GM19467 (cell line): Measurements from ENCODE around the gene RAB22A.

Source experiments
- ATAC-seq: cut with Tn5 transposase; IDR thresholded peaks from one replicate; pipeline ENCODE4 v1.9.1; 2021; ENCODE audit warnings: mild to moderate bottlenecking, moderate library complexity; ENCODE audit not compliant: unreplicated experiment

RAB22A gene

DNA sequence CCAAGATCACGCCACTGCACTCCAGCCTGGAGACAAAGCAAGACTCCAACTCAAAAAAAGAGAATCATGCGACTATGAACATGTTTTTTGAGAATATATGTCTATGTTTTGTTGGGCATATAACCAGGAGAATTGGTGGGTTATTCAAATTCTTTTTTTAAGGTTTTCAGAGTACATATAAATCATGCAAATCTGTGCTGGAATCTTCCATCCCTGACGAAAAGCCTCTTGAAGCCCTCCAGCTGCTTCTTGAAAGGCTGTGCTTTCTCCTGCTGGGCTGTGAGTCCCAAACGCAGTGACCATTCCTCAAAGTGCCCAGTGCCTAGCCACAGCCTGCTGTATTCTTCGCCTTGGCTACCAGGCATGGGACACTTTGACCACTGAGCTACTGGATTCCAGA is 9.2 kb upstream of the RAB22A start:
- no peak for ATAC-seq

- ATAC-seq, result no peak
Measured at GRCh38 chr20:58303547-58303946, 6.0 kb upstream of the RAB22A start.

DNA sequence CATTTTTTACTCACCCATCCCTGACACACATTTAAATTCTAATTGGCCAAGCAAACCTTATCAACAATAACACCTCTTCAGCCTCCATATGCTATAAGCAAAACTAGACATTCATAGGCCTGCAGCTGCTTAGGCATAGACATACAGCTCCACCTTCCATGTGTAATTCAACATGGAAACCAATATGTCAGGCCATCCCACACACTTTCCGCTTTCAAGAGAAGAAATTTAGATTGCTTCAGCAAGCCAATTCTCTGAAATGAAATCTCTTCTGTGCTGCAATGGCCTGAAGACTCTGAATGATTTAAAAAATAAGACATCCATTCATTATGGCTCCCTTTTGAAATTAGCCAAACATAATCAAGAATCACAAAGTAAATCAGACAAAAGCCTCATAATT is 4.5 kb upstream of the RAB22A start:
- no peak for ATAC-seq

DNA sequence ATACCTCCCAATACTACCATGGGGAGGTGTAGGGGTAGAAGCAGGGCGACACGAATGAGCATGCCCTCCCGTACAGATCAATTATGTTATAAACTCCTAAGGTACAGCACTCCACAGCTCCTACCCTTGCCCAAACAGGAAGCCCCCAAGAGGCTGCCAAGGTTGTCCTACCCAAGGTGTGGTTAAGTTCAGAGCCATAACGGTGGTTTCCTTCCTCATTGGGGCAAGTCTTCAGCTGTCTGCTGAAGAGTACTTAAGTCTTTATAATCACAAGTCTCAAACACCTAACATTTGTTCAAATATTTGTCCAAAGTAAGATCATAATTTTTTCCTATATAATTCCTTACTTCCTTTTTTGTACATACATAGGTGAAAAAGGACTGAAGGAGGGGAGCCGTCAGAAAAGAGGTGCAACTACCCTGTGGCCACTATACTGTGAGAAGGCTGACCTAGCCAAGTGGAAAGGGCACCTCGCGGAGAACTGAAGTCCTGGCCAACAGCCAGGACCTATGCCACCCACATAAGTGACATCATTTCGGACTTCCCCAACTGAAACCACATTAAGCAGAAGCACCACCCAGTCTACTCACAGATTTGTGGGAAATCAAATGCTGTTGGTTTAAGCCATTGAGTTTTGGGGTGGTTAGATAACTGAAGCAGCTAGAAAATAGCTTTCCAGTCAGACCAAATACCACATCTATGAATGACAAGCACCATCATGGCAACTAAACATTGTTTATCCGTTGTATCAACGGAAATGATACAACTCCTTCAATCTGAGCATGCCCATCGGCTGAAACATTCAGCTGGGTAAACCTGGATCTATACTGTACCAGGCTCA is 2.9 kb upstream of the RAB22A start:
- ATAC-seq, result no peak

GRCh38 chr20:58307270-58307669 is 2.2 kb upstream of the RAB22A start:
- ATAC-seq, result no peak

- ATAC-seq, result no peak
Measured at GRCh38 chr20:58308290-58308679, 1.2 kb upstream of the RAB22A start.

DNA sequence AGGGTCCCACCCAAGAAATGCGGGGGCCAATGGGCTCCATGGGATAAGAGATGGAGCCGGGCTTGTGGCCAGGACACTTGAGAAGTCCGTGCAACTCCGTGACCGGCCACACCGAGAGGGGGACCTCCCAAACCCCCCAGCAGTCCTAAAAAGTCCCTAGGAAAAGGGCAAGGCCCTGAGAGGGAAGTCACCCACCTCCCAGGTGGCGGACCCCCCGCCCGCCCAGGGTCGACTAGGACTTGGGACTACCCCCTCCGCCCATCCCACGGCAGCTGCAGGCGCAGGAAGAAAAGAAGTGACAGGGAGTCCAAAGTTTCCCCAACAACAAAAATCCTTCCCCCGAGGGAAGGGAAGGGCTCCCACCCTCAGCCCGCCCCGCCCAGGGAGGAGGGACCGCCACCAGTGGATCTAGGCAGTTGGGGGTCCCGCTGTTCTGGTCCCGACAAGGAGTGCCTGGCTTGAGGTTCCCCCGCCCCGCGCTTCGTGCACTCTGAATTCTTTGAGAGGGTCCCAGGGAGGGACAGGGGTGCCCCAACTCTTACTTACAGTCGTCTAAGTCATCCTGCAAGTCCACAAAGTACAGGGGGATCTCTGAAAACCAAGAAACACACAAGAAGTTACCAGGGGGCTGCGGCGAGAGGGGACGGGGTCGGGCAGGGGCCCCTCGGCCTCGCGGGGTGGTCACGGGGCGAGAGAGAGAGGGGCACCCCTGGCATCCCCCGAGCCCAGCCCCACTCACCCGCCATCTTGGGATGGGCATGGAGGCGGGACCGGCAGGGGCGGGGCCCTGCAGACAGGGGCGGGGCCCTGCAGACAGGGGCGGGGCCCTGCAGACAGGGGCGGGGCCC is 611 bp upstream of the RAB22A start:
- ATAC-seq, result peak; percentile 41

GRCh38 chr20:58310291-58310782 is 822 bp downstream of the RAB22A start:
- ATAC-seq, result no peak

GRCh38 chr20:58312836-58313235 is 3.3 kb downstream of the RAB22A start:
- ATAC-seq, result no peak

DNA sequence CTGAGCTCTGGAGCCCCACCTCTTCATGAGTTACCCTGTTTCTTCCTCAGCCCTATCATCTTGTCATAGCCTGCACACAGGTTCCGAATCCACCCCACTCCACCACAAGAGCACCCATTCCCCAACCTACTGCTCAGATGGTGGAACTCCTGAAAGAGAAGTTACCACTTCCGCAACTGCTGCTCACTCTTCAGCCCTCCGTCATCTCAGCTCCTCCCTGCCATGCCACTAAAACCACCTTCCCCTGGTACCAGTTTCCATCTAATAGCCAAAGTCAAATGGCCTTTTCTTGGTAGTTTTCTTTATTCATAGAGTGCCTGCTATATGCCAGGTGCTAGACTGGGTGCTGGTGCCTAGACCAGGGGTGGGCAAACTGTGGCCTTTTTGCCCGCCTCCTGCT is 3.9 kb downstream of the RAB22A start:
- ATAC-seq, result no peak

DNA sequence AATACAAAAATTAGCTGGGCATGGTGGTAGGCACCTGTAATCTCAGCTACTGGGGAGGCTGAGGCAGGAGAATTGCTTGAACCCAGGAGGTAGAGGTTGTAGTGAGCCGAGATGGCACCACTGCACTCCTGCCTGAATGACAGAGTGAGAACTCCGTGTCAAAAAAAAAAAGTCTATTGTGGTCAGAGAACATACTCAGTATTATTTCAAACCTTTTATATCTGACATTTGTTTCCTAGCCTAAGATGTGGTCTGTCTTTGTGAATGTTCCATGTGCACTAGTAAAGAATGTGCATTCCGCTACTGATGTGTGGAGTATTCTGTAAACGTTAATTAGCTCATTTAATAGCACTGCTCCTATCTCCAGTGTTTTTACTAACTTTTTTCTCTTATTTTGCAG is 11.7 kb downstream of the RAB22A start:
- ATAC-seq, result no peak

GRCh38 chr20:58322083-58322482 is 12.6 kb downstream of the RAB22A start:
- no peak for ATAC-seq

GRCh38 chr20:58325912-58326311 is 16.4 kb downstream of the RAB22A start:
- ATAC-seq, result no peak

GRCh38 chr20:58327211-58327610 is 17.7 kb downstream of the RAB22A start:
- no peak for ATAC-seq

- no peak for ATAC-seq
Measured at GRCh38 chr20:58328836-58329235, 19.3 kb downstream of the RAB22A start.

DNA sequence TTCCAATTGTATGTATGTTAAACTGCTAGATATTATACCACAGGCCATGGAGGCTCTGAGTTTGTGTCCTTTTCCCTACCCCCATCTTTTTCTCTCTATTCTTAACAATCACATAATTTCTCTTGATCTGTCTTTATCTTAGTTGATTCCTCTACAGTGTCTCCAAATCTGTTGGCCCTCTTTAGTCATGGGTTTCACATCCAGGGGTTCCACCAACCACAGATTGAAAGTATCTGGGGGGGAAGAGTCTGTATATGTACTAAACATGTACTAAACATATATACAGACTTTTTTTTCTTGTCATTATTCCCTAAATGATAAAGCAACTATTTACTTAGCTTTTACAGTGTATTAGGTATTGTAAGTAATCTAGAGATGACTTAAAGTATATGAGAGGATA is 20.2 kb downstream of the RAB22A start:
- no peak for ATAC-seq

DNA sequence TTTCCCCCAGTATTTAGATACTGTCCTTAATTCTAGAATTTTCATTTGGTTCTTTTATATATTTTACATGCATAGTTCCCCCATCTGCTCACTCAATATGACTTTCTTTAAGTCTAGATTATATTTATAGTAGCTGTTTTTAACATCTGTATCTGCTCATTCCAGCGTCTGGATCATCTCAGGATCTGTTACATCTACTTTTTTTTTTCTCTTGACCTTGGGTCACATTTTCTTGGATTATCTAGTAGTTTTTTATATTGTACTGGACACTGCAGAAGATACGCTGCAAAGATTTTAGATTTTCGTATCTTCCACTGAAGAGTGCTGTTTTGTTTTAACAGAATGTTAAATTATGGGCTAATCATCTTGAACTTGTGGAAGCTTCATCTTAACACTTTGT is 20.7 kb downstream of the RAB22A start:
- ATAC-seq, result no peak

GRCh38 chr20:58330687-58331086 is 21.2 kb downstream of the RAB22A start:
- ATAC-seq, result no peak

- ATAC-seq, result no peak
Measured at GRCh38 chr20:58331961-58332551, 22.5 kb downstream of the RAB22A start.

- no peak for ATAC-seq
Measured at GRCh38 chr20:58339741-58340140, 30.2 kb downstream of the RAB22A start.

DNA sequence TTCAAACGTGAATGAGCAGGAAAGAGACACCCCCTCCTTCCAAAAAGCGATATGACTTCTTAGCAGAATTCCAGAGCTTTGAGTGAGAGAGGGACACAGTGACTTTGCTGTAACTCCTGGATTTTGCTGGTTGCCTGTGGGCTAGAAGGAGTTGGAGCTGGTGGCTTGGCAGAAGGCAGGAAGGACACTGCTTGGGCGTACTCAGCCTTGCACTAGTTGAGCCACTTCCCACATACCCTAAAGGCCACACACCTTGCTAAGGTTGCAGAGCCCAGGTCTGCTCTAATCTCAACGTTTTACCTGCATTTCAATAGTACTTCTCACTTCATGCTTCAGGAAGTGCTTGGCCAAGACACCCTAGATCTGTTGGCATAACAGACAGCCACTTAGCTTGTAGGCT is 30.6 kb downstream of the RAB22A start:
- no peak for ATAC-seq

DNA sequence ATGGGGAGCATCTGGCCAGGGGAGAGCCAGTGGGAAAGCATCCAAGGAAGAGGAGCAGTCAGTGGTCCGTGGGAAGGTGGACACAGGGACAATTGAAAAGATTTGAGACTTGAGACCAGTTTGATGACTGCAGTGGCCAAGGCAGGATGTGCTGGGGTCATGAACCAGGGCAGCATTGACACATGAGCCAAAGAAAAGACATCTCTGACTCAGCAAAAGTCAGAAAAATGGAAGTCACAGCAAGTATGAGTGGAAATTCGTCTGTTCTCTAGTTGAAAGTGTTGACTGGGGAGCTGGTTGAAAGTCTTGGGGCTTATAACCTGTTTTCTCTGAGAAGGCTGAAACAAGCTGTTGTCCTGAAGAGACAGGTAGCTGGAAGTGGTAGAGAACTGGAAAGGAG is 31.3 kb downstream of the RAB22A start:
- no peak for ATAC-seq
